Measurements from ENCODE around the gene CADPS2.

The CADPS2 gene

DNA sequence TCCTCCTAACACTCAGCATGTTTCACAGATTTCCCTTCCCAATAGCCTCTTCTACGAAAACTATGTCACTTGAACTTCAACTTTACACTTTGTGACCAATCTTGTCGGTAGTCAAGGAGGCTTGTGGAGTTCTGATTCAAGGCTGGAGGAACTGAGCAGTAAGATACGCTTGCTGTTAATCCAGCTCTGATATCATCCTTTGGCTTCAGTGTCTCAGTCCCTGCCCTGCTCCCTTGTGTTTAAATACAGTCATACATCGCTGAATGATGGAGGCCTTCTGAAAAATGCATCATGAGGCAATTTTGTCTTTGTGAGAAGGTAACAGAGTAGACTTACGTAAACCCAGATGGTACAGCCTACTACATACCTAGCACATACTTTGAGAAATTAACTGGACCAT is 360.9 kb downstream of the CADPS2 start:
- TF ChIP-seq, protein P1, sequence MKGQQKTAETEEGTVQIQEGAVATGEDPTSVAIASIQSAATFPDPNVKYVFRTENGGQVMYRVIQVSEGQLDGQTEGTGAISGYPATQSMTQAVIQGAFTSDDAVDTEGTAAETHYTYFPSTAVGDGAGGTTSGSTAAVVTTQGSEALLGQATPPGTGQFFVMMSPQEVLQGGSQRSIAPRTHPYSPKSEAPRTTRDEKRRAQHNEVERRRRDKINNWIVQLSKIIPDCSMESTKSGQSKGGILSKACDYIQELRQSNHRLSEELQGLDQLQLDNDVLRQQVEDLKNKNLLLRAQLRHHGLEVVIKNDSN (IDR thresholded peaks at IDR 0.05), result no peak
- TF ChIP-seq TEAD4 (IDR thresholded peaks at IDR 0.05) (no peak), EP300 (IDR thresholded peaks at IDR 0.05; ENCODE audit: borderline replicate concordance) (no peak), ZBTB7A (IDR thresholded peaks at IDR 0.05; ENCODE audit: low read depth) (no peak)

DNA sequence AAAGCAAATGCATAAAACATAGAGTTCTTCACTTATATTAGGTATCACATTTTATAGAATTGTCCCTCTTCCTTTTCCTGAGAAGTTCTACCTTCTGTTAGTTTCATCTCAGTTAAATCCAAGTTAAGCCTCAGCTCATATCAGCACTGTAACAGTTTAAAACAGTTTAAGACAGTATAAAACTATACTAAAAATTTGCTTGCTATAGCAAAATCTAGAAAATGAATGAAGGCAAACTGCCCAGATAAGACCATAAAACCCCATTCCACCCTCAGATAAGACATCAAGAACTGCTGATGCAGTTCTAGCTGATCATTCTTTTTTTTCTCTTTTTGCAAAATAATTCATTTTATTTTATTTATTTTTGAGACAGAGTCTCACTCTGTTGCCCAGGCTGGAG is 364.5 kb downstream of the CADPS2 start:
- TF ChIP-seq TEAD4 (IDR thresholded peaks at IDR 0.05), result no peak

DNA sequence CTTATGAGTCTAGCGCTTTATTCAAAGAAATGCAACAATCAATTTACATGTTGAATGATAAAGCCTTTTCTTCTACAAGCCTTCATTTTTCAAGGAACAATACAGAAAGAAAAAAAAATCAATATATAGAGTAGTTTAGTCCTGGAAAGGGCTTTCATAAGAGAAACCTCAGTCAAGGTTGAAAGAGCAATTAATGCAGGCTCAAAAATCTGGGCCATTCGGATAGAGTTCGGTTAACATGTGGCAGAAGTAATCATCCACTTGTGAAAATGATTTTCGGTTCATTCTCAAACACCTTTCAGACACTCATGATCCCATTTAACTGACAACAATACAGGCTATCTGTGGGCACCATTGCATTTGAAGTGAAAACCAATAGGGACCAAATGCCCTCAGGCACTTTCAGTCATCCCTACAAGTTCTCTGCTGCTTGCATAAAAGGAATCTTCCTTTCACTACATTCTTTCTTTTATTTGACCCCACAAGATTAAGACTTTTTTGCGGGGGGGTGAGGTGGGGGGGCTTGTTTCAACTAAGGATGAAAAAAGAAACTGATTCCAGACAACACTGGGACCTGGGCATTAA is 365.2 kb downstream of the CADPS2 start:
- TF ChIP-seq TAF1 (IDR thresholded peaks at IDR 0.05; ENCODE audit: low read depth), result no peak
- TF ChIP-seq CREB1 (IDR thresholded peaks at IDR 0.05; ENCODE audit: low read depth), result no peak
- TF ChIP-seq NFIC (IDR thresholded peaks at IDR 0.05), result no peak
- no peak for TF ChIP-seq ZBTB7A (IDR thresholded peaks at IDR 0.05; ENCODE audit: low read depth)
- no peak for TF ChIP-seq TCF12 (IDR thresholded peaks at IDR 0.05; ENCODE audit: low read depth)

DNA sequence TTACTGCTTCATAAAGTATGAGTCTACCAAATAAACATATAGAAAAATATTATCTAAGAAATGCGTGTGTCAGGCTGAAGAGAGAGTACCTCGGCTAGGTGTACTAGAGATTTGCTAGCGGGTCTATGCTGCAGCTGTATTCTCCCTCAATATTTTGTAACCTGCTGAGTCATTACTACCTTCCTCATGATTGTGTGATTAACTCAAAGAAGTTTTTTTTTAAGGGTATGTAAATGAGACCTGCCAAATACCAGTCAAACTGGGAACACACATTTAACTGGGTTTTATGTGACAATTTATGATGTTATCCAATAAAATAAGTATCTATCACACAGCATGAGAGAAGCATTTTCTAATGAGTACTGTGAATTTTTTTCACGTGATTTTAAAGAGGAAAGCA is 367.8 kb downstream of the CADPS2 start:
- no peak for TF ChIP-seq YY1 (IDR thresholded peaks at IDR 0.05; ENCODE audit: low read depth)

DNA sequence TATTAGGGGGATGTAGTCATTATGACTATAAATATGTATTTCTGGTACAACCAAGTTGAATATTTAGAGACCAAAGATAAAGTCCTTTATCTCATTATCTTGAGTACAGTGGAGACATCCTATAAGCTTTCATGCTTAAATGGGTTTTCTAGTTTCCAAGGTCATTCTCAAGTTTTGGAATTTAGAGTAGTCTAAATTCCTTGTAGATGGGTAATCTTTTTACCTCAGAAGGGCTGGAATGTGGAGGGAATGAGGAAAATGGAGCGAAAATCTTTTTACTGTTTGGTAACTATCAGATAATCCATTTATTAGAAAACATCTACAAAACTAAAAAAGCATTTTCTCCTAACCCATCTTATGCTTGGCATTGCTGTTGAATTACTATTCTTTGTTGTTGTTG is 368.7 kb downstream of the CADPS2 start:
- TF ChIP-seq NFIC (IDR thresholded peaks at IDR 0.05) (no peak), TCF12 (IDR thresholded peaks at IDR 0.05; ENCODE audit: low read depth) (no peak), YY1 (IDR thresholded peaks at IDR 0.05; ENCODE audit: low read depth) (no peak), CREB1 (IDR thresholded peaks at IDR 0.05; ENCODE audit: low read depth) (no peak), ZBTB7A (IDR thresholded peaks at IDR 0.05; ENCODE audit: low read depth) (no peak), CEBPB (IDR thresholded peaks at IDR 0.05) (no peak), RAD21 (IDR thresholded peaks at IDR 0.05; ENCODE audit: low read depth) (no peak), EP300 (IDR thresholded peaks at IDR 0.05; ENCODE audit: borderline replicate concordance) (no peak), FOXM1 (IDR thresholded peaks at IDR 0.05; ENCODE audit: borderline replicate concordance, low read depth) (no peak), TEAD4 (IDR thresholded peaks at IDR 0.05) (no peak), EGR1 (IDR thresholded peaks at IDR 0.05) (no peak), TAF1 (IDR thresholded peaks at IDR 0.05; ENCODE audit: low read depth) (no peak)
- TF ChIP-seq, protein P1 (IDR thresholded peaks at IDR 0.05), result no peak
- TF ChIP-seq, protein P2, sequence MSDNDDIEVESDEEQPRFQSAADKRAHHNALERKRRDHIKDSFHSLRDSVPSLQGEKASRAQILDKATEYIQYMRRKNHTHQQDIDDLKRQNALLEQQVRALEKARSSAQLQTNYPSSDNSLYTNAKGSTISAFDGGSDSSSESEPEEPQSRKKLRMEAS (IDR thresholded peaks at IDR 0.05), result no peak
- TF ChIP-seq, protein P3, sequence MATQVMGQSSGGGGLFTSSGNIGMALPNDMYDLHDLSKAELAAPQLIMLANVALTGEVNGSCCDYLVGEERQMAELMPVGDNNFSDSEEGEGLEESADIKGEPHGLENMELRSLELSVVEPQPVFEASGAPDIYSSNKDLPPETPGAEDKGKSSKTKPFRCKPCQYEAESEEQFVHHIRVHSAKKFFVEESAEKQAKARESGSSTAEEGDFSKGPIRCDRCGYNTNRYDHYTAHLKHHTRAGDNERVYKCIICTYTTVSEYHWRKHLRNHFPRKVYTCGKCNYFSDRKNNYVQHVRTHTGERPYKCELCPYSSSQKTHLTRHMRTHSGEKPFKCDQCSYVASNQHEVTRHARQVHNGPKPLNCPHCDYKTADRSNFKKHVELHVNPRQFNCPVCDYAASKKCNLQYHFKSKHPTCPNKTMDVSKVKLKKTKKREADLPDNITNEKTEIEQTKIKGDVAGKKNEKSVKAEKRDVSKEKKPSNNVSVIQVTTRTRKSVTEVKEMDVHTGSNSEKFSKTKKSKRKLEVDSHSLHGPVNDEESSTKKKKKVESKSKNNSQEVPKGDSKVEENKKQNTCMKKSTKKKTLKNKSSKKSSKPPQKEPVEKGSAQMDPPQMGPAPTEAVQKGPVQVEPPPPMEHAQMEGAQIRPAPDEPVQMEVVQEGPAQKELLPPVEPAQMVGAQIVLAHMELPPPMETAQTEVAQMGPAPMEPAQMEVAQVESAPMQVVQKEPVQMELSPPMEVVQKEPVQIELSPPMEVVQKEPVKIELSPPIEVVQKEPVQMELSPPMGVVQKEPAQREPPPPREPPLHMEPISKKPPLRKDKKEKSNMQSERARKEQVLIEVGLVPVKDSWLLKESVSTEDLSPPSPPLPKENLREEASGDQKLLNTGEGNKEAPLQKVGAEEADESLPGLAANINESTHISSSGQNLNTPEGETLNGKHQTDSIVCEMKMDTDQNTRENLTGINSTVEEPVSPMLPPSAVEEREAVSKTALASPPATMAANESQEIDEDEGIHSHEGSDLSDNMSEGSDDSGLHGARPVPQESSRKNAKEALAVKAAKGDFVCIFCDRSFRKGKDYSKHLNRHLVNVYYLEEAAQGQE (IDR thresholded peaks at IDR 0.05; ENCODE audit: low read depth), result no peak

DNA sequence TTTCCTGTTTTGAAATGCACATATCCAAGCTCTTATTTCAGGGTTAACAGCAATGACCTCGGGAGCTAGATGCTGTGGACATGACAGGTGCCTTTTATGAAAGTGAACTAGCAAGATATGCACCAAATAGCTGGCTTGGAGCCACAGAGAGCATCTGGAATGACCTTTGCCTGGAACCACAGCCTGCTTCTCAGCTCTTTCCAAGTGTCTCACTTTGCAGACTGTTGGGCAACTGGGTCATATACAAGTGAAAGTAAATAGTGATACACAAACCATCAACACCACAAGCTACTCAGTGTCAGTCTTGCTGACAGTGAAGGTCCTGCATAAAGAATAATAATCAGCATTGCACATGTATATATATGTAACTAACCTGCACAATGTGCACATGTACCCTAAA is 370.9 kb downstream of the CADPS2 start:
- TF ChIP-seq TAF1 (IDR thresholded peaks at IDR 0.05; ENCODE audit: low read depth) (no peak), TEAD4 (IDR thresholded peaks at IDR 0.05) (no peak), FOXM1 (IDR thresholded peaks at IDR 0.05; ENCODE audit: borderline replicate concordance, low read depth) (no peak), RAD21 (IDR thresholded peaks at IDR 0.05; ENCODE audit: low read depth) (no peak), EP300 (IDR thresholded peaks at IDR 0.05; ENCODE audit: borderline replicate concordance) (no peak), NFIC (IDR thresholded peaks at IDR 0.05) (no peak), EGR1 (IDR thresholded peaks at IDR 0.05) (no peak), CREB1 (IDR thresholded peaks at IDR 0.05; ENCODE audit: low read depth) (no peak), YY1 (IDR thresholded peaks at IDR 0.05; ENCODE audit: low read depth) (no peak), CEBPB (IDR thresholded peaks at IDR 0.05) (no peak), ZBTB7A (IDR thresholded peaks at IDR 0.05; ENCODE audit: low read depth) (no peak), TCF12 (IDR thresholded peaks at IDR 0.05; ENCODE audit: low read depth) (no peak)
- TF ChIP-seq, protein P1 (IDR thresholded peaks at IDR 0.05), result no peak
- TF ChIP-seq, protein P2 (IDR thresholded peaks at IDR 0.05), result no peak
- TF ChIP-seq, protein P3 (IDR thresholded peaks at IDR 0.05; ENCODE audit: low read depth), result no peak
